Fibroblast of pulmonary artery (primary cell): Measurements from ENCODE around the gene ID2.
"Not testable (repeated sequence)": the region's sequence is repeated elsewhere in the genome, so short reads cannot be mapped to it uniquely, and the experiment has no call there.

ENCODE experiments used
- DNase-seq: peaks from one replicate; pipeline ENCODE4 v3.0.0-alpha.2; 2010; ENCODE audit warnings: low read depth
- H3K4me3 ChIP-seq: replicated peaks from 2 replicates; pipeline ENCODE4 v1.5.1; 2011; ENCODE audit warnings: low read depth, mild to moderate bottlenecking, control low read depth, low read length, moderate library complexity
- TF ChIP-seq, protein P1 (sequence below): IDR thresholded peaks from 2 replicates; pipeline ENCODE4 v1.5.1; 2011; ENCODE audit warnings: mild to moderate bottlenecking, control low read depth, low read length, inconsistent platforms; ENCODE audit errors: missing control alignments

The ID2 gene

DNA sequence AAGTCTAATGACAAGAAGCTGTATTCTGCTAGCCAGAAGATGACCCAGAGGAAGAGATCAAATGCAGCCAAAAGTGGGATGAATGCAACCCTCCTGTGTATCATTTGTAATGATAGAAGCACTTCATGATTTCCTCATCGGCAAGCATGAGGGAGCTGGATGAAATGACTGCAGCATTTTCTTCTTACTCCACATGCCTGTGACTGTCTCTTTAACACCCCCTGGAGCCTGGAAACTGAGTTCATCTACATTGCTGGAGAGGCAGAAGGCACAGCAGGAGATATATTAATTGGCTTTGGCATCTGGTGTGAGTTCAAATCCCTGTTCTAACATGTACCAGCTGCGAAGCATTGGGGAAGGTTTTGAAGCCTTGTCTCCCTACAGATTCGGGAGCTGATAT lies 37.7 kb downstream of the ID2 start:
- TF ChIP-seq, protein P1, sequence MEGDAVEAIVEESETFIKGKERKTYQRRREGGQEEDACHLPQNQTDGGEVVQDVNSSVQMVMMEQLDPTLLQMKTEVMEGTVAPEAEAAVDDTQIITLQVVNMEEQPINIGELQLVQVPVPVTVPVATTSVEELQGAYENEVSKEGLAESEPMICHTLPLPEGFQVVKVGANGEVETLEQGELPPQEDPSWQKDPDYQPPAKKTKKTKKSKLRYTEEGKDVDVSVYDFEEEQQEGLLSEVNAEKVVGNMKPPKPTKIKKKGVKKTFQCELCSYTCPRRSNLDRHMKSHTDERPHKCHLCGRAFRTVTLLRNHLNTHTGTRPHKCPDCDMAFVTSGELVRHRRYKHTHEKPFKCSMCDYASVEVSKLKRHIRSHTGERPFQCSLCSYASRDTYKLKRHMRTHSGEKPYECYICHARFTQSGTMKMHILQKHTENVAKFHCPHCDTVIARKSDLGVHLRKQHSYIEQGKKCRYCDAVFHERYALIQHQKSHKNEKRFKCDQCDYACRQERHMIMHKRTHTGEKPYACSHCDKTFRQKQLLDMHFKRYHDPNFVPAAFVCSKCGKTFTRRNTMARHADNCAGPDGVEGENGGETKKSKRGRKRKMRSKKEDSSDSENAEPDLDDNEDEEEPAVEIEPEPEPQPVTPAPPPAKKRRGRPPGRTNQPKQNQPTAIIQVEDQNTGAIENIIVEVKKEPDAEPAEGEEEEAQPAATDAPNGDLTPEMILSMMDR = no peak
- DNase-seq = no peak
- H3K4me3 ChIP-seq = no peak overlapping the region

GRCh38 chr2:8720741-8721140 lies 38.9 kb downstream of the ID2 start:
- H3K4me3 ChIP-seq = no peak overlapping the region
- TF ChIP-seq, protein P1 = no peak
- DNase-seq = no peak

- no peak overlapping the region for H3K4me3 ChIP-seq
- TF ChIP-seq, protein P1 = no peak
- DNase-seq = no peak
Observed at GRCh38 chr2:8721410-8721809, 39.6 kb downstream of the ID2 start.

GRCh38 chr2:8722986-8723385 lies 41.1 kb downstream of the ID2 start:
- DNase-seq = no peak
- no peak overlapping the region for H3K4me3 ChIP-seq
- TF ChIP-seq, protein P1 = no peak

DNA sequence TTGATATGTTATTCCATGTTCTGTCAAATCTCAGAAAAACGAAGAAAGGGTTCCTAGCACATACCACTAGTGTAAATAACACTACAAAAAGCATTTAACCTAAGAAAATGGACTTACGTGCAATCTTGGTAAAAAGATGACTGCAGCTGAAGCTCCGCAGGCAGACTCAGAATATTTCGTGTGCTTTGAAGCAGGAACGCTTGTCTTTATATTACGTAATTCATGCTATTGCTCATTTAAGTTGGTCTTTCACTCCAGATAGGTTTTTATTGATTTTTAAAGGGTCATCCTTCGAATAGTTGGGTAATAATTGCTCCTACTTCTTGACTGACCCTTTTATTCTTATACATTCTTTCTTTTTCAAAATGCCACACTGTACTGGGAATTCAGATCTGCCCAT lies 44.0 kb downstream of the ID2 start:
- no peak for DNase-seq
- TF ChIP-seq, protein P1 = no peak
- no peak overlapping the region for H3K4me3 ChIP-seq

DNA sequence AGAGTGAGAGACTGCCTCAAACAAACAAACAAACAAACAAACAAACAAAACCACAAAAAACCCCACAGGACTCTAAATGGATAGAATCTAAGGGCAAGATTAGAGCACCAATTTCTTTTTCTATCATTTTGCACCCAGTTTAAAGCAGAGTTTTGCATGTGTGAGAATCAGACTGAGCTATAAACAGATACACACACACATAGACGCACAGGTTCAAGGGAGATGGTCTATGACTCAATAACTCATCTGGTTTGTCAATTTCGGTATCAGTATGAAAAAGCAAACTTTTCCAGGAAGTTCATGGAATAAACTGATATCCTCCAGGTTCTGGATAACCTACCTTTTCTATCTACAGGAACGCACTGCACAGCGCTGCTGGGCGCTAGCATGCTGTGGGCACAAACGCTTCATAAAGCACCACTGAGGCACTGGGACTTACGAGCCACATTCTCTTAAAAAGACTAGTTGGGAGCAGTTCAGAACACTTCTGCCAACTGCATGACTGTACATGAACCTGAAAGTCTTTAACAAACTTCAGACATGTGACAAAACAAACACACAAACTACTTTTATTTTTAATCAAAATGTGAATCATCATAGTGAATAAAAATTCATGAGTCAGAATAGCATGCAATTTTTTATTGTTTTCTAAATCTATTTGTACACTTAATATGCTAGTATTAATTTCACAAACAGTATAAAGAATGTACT lies 46.6 kb downstream of the ID2 start:
- H3K4me3 ChIP-seq = no peak overlapping the region
- DNase-seq = no peak
- TF ChIP-seq, protein P1 = no peak

GRCh38 chr2:8729101-8729500 lies 47.2 kb downstream of the ID2 start:
- H3K4me3 ChIP-seq, DNase-seq: not testable (repeated sequence)
